ENCODE measurements around the gene POLR3GL. TPM values are rescaled to one million over a fixed set of nuclear protein-coding genes. Genes with fewer than 3 reads are reported as not detected.
"Not testable (repeated sequence)": the region's sequence is repeated elsewhere in the genome, so short reads cannot be mapped to it uniquely, and the experiment has no call there.

The POLR3GL gene
- total RNA-seq, 6 experiments from 2014 or later: 8.4 to 14.3 (median 11.9) TPM

DNA sequence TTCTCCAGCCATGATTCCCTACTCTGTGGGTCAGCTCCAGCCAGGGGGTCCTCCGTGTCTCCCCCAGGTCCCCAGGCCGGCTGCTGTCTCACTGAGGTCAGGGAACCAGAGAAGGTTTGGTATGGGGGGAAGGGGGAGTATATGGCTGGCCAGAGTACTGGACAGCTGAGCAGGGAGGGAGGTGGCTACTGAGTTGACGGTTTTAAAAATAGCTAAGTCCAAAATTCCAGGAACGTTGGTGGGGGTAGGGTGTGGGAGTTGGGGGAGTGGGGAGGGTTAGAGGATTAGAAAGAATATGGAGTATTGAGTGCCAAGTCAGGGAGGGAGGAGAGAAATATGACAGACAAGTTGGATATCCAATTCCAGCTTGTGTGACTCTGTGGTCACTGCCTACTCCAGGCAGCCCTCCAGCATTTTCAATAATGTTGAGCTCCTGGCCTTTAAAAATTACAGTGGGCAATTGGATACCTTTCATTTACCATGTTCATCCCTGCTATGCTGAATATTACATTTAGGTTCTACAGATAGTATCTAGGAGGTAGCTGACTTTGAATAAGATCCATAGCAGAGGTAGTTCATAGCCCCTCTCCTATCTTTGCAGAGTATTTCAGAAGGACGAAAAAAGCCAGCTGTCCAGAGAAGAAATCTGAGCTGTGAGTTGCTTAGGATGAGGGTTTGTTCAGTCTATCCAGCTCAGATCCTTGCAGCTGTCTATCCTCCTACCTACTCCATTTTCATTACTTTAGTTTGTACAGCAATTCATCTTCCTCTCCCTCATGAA is 57.3 kb downstream of the POLR3GL start, which contains the start of gene HJV:
Gene HJV, minus strand, starts transcription at position 114 of the 781 bp plus-strand sequence. CDS start 1,504 bp downstream, outside the sequence.
- Histone ChIP-seq H3K4me1 (peaks cover 0 to 12% (median 0%) of the 10 kb centered on the region in 4 donors), H3K36me3 (peaks cover 0 to 16% (median 0%) of the 10 kb centered on the region in 4 donors), H3K4me3 (peak within 1 kb of the TSS; percentile 40 to 58 (median 56)), H3K27ac (peak within 1 kb of the TSS; percentile 83 to 91 (median 89)), H3K27me3 (no peaks in the 10 kb centered on the region), H3K9me3 (no peaks in the 10 kb centered on the region)
- TF ChIP-seq, protein P1, sequence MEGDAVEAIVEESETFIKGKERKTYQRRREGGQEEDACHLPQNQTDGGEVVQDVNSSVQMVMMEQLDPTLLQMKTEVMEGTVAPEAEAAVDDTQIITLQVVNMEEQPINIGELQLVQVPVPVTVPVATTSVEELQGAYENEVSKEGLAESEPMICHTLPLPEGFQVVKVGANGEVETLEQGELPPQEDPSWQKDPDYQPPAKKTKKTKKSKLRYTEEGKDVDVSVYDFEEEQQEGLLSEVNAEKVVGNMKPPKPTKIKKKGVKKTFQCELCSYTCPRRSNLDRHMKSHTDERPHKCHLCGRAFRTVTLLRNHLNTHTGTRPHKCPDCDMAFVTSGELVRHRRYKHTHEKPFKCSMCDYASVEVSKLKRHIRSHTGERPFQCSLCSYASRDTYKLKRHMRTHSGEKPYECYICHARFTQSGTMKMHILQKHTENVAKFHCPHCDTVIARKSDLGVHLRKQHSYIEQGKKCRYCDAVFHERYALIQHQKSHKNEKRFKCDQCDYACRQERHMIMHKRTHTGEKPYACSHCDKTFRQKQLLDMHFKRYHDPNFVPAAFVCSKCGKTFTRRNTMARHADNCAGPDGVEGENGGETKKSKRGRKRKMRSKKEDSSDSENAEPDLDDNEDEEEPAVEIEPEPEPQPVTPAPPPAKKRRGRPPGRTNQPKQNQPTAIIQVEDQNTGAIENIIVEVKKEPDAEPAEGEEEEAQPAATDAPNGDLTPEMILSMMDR (IDR thresholded peaks at IDR 0.05): no peak
- TF ChIP-seq POLR2A (IDR thresholded peaks at IDR 0.05): peak; percentile 58
- ATAC-seq (peak; percentile 62 to 85 (median 75)), DNase-seq (peak; percentile 41 to 87 (median 72))
- intact Hi-C loops (cut with DNase I): no loop called here
- 36% methylated on average over 5 of the region's 5 CpGs for WGBS (ENCODE audit: insufficient coverage, low coverage, low lambda C conversion rate, missing lambda C conversion rate)

DNA sequence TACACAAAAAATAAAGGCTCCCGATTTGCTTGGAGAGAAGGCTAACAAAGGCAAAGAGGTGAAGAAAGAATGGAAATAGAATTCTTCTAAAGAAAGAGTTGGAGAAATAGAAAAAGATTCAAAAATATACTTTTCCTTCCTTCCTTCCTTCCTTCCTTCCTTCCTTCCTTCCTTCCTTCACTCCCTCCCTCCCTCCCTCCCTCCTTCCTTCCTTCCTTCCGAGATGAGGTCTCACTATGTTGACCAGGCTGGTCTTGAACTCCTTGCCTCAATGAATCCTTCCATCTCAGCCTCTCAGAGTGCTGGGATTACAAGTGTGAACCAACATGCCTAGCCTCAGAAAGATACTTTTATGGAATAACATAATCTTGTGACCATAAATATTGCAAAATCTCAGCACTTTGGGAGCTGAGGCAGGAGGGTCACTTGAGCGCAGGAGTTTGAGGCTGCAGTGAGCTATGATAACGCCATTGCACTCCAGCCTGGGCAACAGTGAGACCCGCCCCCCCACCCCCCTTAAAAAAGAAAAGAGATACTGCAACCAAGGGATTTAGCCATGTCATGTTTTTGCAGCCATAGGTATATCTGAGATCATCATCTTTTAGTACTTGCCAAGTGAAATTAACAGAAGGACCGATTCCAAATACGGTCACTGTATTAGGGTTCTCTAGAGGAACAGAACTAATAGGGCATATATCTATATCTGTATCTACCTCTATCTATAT is 58.1 kb downstream of the POLR3GL start:
- H3K9me3 ChIP-seq: no peaks in the 10 kb centered on the region
- 79% methylated on average over 7 of the region's 7 CpGs for WGBS (ENCODE audit: insufficient coverage, low coverage, low lambda C conversion rate, missing lambda C conversion rate)
- no peak for ATAC-seq

DNA sequence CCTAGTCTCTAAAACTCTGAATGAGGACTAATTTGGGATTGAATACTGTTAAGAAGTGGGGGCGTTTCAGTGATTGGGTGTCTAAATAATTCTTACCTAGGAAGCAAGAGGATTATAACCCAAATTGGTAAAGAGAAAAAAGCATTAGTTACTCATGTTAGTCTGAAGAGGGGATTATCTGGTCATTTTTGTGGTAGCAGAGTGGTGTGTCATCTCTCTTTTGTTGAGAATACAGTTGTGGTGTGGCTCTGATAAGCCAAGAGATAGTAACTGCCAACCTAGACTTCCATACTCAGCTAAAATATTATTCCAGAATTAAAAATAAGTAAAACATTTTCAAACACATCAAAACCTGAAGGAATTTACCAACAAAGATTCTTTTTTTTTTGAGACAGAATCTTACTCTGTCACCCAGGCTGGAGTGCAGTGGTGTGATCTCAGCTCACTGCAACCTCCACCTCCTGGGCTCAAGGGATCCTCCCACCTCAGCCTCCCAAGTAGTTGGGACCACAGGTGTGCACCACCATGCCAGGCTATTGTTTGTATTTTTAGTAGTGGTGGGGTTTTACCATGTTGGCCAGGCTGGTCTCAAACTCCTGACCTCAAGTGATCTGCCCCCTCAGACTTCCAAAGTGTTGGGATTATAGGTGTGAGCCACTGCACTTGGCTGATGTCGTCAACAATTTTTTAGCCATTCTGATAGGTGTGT is 61.5 kb downstream of the POLR3GL start:
- H3K9me3 ChIP-seq; intact Hi-C loops (cut with DNase I); DNase-seq; H3K27ac ChIP-seq; H3K36me3 ChIP-seq; H3K27me3 ChIP-seq; H3K4me3 ChIP-seq; H3K4me1 ChIP-seq; ATAC-seq: not testable (repeated sequence)
- WGBS (ENCODE audit: insufficient coverage, low coverage, low lambda C conversion rate, missing lambda C conversion rate): 70% methylated on average over 2 of the region's 2 CpGs

More for the DNA sequence above, 58.1 kb downstream of the POLR3GL start:
- no peaks in the 10 kb centered on the region for H3K27me3 ChIP-seq
- DNase-seq: no peak
- H3K4me3 ChIP-seq: no peak overlapping the region
- H3K27ac ChIP-seq: peak overlapping the region in 2 of 3 donors; percentile 89 to 91
- TF ChIP-seq POLR2A (IDR thresholded peaks at IDR 0.05): no peak
- TF ChIP-seq, protein P1 (IDR thresholded peaks at IDR 0.05): no peak
- H3K36me3 ChIP-seq: peaks cover 0 to 15% (median 0%) of the 10 kb centered on the region in 4 donors
- peaks cover 0 to 12% (median 0%) of the 10 kb centered on the region in 4 donors for H3K4me1 ChIP-seq
- intact Hi-C loops (cut with DNase I): no loop called here

DNA sequence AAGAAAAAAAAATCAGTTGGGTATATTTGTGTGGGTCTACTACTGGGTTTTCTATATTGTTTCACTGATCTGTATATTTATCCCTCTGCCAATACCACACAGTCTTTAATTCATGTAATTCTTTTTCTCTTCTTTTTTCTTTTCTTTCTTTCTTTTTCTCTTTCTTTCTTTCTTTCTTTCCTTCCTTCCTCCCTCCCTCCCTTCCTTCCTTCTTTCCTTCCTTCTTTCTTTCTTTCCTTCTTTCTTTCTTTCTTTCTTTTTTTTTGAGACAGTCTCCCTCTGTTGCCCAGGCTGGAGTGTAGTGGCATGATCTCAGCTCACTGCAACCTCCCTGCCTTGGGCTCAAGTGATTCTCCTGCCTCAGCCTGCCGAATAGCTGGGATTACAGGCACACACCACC is 62.2 kb downstream of the POLR3GL start:
- H3K27me3 ChIP-seq; ATAC-seq; intact Hi-C loops (cut with DNase I); H3K36me3 ChIP-seq; H3K4me3 ChIP-seq; H3K27ac ChIP-seq; DNase-seq; H3K4me1 ChIP-seq; H3K9me3 ChIP-seq: not testable (repeated sequence)
- no CpG with 5 or more reads among the region's 1 CpG for WGBS (ENCODE audit: insufficient coverage, low coverage, low lambda C conversion rate, missing lambda C conversion rate)

Other genes with a start within 250 kb of the POLR3GL start
- gene CD160, start 245.2 kb upstream of the POLR3GL start, total RNA-seq: 1 to 10 TPM in 2 of 6 experiments, under 1 TPM in 2, not detected in 2; 0.19 to 1.5 (median 0.91) TPM
- gene RNF115, start 140.6 kb upstream of the POLR3GL start, total RNA-seq: 10 to 100 TPM in 2 of 6 experiments, 1 to 10 TPM in 4; 5.3 to 10.3 (median 8.0) TPM
- gene POLR3C, start 140.5 kb upstream of the POLR3GL start, total RNA-seq: 10 to 100 TPM in 3 of 6 experiments, 1 to 10 TPM in 3; 7.7 to 17.0 (median 11.2) TPM
- gene NUDT17, start 119.1 kb upstream of the POLR3GL start, total RNA-seq: 1 to 10 TPM in 3 of 6 experiments, under 1 TPM in 3; 0.51 to 2.2 (median 1.0) TPM
- gene PIAS3, start 105.6 kb upstream of the POLR3GL start, total RNA-seq: 1 to 10 TPM; 5.5 to 8.9 (median 6.7) TPM
- gene ANKRD35, start 78.8 kb upstream of the POLR3GL start, total RNA-seq: 1 to 10 TPM; 1.1 to 2.5 (median 1.6) TPM
- gene ITGA10, start 54.6 kb upstream of the POLR3GL start, total RNA-seq: 1 to 10 TPM in 3 of 6 experiments, under 1 TPM in 3; 0.50 to 2.3 (median 0.85) TPM
- 10 to 100 TPM; 12.3 to 23.0 (median 15.2) TPM for gene PEX11B, start 46.0 kb upstream of the POLR3GL start, total RNA-seq
- 10 to 100 TPM; 41.1 to 68.4 (median 56.3) TPM for gene RBM8A, start 37.2 kb upstream of the POLR3GL start, total RNA-seq
- gene LIX1L, start 6.7 kb upstream of the POLR3GL start, total RNA-seq: 10 to 100 TPM; 10.6 to 11.9 (median 11.0) TPM
- gene ANKRD34A, start 115 bp upstream of the POLR3GL start, total RNA-seq: under 1 TPM in 5 of 6 experiments, not detected in 1; 0.14 to 0.88 (median 0.22) TPM
- 100 to 1,000 TPM in 3 of 6 experiments, 10 to 100 TPM in 3; 56.3 to 398 (median 134) TPM for gene TXNIP, start 31.9 kb downstream of the POLR3GL start, total RNA-seq
- gene HJV, start 57.0 kb downstream of the POLR3GL start, total RNA-seq: 100 to 1,000 TPM in 4 of 6 experiments, 10 to 100 TPM in 2; 53.0 to 215 (median 109) TPM
- 1 to 10 TPM in 4 of 6 experiments, under 1 TPM in 2; 0.56 to 2.1 (median 1.4) TPM for gene NBPF10, start 180.1 kb downstream of the POLR3GL start, total RNA-seq

All from right lobe of liver (tissue), 6 donors.